Measurements from ENCODE around the gene IFNL4.
"Not testable (repeated sequence)": the region's sequence is repeated elsewhere in the genome, so short reads cannot be mapped to it uniquely, and the experiment has no call there.

IFNL4 gene

GRCh38 chr19:39246951-39247669 is 1.5 kb downstream of the IFNL4 start:
- TF ChIP-seq, protein P1, sequence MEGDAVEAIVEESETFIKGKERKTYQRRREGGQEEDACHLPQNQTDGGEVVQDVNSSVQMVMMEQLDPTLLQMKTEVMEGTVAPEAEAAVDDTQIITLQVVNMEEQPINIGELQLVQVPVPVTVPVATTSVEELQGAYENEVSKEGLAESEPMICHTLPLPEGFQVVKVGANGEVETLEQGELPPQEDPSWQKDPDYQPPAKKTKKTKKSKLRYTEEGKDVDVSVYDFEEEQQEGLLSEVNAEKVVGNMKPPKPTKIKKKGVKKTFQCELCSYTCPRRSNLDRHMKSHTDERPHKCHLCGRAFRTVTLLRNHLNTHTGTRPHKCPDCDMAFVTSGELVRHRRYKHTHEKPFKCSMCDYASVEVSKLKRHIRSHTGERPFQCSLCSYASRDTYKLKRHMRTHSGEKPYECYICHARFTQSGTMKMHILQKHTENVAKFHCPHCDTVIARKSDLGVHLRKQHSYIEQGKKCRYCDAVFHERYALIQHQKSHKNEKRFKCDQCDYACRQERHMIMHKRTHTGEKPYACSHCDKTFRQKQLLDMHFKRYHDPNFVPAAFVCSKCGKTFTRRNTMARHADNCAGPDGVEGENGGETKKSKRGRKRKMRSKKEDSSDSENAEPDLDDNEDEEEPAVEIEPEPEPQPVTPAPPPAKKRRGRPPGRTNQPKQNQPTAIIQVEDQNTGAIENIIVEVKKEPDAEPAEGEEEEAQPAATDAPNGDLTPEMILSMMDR (IDR thresholded peaks at IDR 0.05; ENCODE audit: insufficient read depth, low read depth, low read length, missing control alignments), result no peak
- DNase-seq (ENCODE audit: low read depth), result no peak
- no peak overlapping the region for H3K4me3 ChIP-seq (ENCODE audit: low read depth, low read length)

DNA sequence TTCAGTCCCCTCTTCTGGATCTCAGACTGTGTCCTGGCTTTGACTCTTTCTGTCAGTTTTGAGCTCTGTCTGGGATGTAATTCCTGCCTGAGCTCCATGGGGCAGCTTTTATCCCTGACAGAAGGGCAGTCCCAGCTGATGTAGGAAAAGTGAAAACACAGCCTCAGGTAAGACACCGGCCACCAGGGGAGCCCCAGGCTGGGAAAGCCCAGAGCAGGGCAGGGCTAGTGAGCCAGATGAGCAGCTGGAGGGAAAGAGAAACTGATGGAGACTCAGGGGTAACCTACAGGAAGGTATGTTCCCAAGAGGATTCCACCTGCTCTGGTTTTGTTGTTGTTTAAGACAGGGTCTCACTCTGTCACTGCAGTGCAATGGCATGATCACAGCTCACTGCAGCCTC is 3.5 kb downstream of the IFNL4 start:
- not testable (repeated sequence) for H3K4me3 ChIP-seq (ENCODE audit: low read depth, low read length); DNase-seq (ENCODE audit: low read depth)

DNA sequence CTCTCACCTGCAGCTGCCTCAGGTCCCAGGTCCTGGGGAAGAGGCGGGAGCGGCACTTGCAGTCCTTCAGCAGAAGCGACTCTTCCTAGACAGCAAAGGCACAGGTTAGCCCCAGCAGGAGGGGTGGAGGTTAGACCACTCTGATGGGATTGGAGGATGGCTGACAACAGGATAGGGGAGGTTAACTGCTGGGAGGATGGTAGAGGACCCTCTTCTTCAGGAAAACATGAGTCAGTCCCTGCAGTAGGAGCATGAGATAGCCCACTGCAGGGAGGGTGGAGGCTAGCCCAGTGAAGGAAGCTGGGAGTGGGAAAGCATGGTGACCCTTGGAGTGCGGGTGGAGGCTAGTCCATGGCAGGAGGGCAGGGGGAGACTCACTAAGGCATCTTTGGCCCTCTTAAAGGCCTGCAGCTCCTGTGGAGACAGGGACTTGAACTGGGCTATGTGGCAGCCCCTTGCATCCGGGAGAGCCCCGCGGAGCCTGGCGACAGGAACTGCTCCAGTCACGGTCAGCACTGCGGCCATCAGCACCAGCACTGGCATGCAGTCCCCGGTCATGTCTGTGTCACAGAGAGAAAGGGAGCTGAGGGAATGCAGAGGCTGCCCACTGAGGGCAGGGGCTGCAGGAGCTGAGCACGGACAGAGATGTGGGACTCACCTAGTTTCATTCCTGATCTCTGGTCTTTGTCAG is 4.1 kb downstream of the IFNL4 start, which contains the start of gene IFNL3:
Gene IFNL3 (minus strand): TSS at position 597 of the 691 bp plus-strand sequence. CDS start 39 bp downstream, at position 558.
- DNase-seq (ENCODE audit: low read depth), result not testable (repeated sequence)

GRCh38 chr19:39243741-39244140 is 4.9 kb downstream of the IFNL4 start:
- not testable (repeated sequence) for DNase-seq (ENCODE audit: low read depth); H3K4me3 ChIP-seq (ENCODE audit: low read depth, low read length)

More for the DNA sequence above, 4.1 kb downstream of the IFNL4 start, which contains the start of gene IFNL3:
- H3K4me3 ChIP-seq (ENCODE audit: low read depth, low read length), result not testable (repeated sequence)

DNA sequence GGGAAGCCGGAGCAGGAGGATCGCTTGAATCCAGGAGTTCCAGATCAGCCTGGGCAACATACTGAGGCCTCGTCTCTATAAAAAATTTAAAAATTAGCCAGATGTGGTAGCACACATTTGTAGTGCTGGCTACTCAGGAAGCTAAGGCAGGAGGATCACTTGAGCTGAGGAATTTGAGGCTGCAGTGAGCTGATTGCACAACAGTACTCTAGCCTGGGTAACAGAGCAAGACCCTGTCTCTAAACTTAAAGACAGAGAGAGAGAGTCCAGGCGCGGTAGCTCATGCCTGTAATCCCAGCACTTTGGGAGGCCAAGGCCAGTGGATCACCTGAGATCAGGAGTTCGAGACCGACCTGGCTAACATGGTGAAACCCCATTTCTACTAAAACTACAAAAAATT is 8.2 kb downstream of the IFNL4 start:
- no peak overlapping the region for H3K4me3 ChIP-seq (ENCODE audit: low read depth, low read length)
- DNase-seq (ENCODE audit: low read depth), result no peak
- TF ChIP-seq, protein P1 (IDR thresholded peaks at IDR 0.05; ENCODE audit: insufficient read depth, low read depth, low read length, missing control alignments), result no peak

- TF ChIP-seq, protein P1 (IDR thresholded peaks at IDR 0.05; ENCODE audit: insufficient read depth, low read depth, low read length, missing control alignments), result no peak
- no peak overlapping the region for H3K4me3 ChIP-seq (ENCODE audit: low read depth, low read length)
- no peak for DNase-seq (ENCODE audit: low read depth)
These were observed 9.7 kb downstream of the IFNL4 start for GRCh38 chr19:39238944-39239343.

DNA sequence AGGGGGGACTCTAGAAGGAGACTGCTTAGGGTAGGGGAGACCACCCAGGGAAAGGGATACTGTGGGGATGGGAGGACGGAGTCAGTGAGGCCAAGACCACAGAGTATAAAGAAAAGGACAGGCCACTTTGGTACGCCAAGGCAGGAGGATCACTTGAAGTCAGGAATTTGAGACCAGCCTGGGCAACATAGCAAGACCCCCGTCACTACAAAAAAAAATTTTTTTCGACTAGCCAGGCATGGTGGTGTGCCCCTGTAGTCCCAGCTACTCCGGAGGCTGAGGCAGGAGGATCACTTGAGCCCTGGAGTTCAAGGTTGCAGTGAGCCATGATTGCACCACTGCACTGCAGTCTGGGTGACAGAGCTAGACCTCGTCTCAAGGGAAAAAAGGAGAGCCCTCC is 10.4 kb downstream of the IFNL4 start:
- H3K4me3 ChIP-seq (ENCODE audit: low read depth, low read length), result no peak overlapping the region
- TF ChIP-seq, protein P1 (IDR thresholded peaks at IDR 0.05; ENCODE audit: insufficient read depth, low read depth, low read length, missing control alignments), result no peak

GRCh38 chr19:39237200-39238184 is 11.2 kb downstream of the IFNL4 start:
- peak; percentile 83 for DNase-seq (ENCODE audit: low read depth)
- TF ChIP-seq, protein P1 (IDR thresholded peaks at IDR 0.05; ENCODE audit: insufficient read depth, low read depth, low read length, missing control alignments), result no peak
- no peak overlapping the region for H3K4me3 ChIP-seq (ENCODE audit: low read depth, low read length)

More for the DNA sequence above, 10.4 kb downstream of the IFNL4 start:
- DNase-seq (ENCODE audit: low read depth), result no peak
